WERI-Rb-1 (cell line): ENCODE results near the gene LEMD1.

Experiments used
- DNase-seq: peaks from one replicate; pipeline ENCODE4 v3.0.0-alpha.2; 2020
- H3K27ac ChIP-seq: fragments of 250-450 bp; sonication (Bioruptor Pico); 2 replicates; pipeline ENCODE4 v1.5.1; 2020; ENCODE audit warnings: mild to moderate bottlenecking, moderate library complexity
- H3K27me3 ChIP-seq: fragments of 250-450 bp; sonication (Bioruptor Pico); 2 replicates; pipeline ENCODE4 v1.5.1; 2021; ENCODE audit warnings: mild to moderate bottlenecking, low read depth, moderate library complexity; ENCODE audit not compliant: insufficient read depth, severe bottlenecking
- H3K36me3 ChIP-seq: fragments of 250-450 bp; sonication (Bioruptor Pico); 2 replicates; pipeline ENCODE4 v1.5.1; 2020; ENCODE audit warnings: mild to moderate bottlenecking, moderate library complexity
- H3K4me3 ChIP-seq: 2 replicates; pipeline ENCODE4 v1.5.1; 2011; ENCODE audit warnings: low read depth, mild to moderate bottlenecking, control low read depth, low read length
- H3K9me3 ChIP-seq: fragments of 250-450 bp; sonication (Bioruptor Pico); 2 replicates; pipeline ENCODE4 v1.5.1; 2021; ENCODE audit warnings: mild to moderate bottlenecking, moderate library complexity; ENCODE audit not compliant: severe bottlenecking
- TF ChIP-seq, protein P1 (sequence below): IDR thresholded peaks from 2 replicates; pipeline ENCODE4 v1.5.1; 2011; ENCODE audit warnings: low read depth, mild to moderate bottlenecking, control low read depth, inconsistent platforms, low read length

LEMD1 gene

DNA sequence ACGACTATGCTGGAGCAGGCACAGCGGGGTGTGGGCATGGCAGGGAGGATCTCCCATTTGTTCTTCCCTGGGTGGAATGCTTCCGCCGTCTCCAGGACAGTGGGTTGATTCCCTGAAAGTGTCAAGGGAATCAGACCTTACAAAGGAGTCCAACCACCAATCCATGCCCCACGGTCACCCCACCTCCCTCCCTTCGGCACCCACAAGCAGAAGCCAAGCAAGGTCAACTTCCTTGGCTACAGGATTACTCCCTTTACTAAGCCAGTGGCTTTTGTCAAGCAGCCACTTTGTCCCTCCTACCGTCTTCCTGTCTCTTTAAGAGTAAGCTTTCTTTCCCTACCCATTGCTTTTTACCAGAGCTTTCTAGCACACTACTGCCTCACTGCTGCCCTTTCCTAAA, 84.4 kb downstream of the LEMD1 start:
- TF ChIP-seq, protein P1, sequence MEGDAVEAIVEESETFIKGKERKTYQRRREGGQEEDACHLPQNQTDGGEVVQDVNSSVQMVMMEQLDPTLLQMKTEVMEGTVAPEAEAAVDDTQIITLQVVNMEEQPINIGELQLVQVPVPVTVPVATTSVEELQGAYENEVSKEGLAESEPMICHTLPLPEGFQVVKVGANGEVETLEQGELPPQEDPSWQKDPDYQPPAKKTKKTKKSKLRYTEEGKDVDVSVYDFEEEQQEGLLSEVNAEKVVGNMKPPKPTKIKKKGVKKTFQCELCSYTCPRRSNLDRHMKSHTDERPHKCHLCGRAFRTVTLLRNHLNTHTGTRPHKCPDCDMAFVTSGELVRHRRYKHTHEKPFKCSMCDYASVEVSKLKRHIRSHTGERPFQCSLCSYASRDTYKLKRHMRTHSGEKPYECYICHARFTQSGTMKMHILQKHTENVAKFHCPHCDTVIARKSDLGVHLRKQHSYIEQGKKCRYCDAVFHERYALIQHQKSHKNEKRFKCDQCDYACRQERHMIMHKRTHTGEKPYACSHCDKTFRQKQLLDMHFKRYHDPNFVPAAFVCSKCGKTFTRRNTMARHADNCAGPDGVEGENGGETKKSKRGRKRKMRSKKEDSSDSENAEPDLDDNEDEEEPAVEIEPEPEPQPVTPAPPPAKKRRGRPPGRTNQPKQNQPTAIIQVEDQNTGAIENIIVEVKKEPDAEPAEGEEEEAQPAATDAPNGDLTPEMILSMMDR, result 0 out of 2 replicates have a peak, but pooled peaks have one; percentile 7
- Histone ChIP-seq H3K27me3 (no peaks in the 10 kb centered on the region), H3K4me3 (peak overlapping the region; percentile 15), H3K9me3 (no peaks in the 10 kb centered on the region), H3K36me3 (no peaks in the 10 kb centered on the region), H3K27ac (peak overlapping the region; percentile 94)
- DNase-seq, result peak; percentile 98

DNA sequence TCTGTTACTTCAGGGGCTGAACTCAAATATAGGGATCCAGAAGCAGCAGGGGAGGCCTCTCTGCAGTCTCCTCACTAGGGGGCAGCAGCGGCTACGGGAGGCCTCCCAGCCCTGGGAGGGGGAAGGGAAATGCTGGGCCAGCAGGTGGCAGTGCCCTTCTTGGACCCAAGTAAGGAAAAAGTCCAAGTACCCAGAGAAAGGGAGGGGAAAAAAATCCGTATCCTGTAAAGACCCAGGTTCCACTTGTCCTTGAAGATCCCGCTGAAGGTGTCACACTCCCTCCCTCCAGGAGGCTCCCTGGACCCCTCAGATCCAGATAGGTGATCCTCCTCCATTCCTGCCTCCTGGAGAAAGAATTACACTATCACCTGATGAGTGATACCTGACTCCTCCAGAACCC, 86.2 kb downstream of the LEMD1 start:
- Histone ChIP-seq H3K36me3 (no peaks in the 10 kb centered on the region), H3K27me3 (no peaks in the 10 kb centered on the region), H3K27ac (peak overlapping the region; percentile 94), H3K9me3 (no peaks in the 10 kb centered on the region), H3K4me3 (no peak overlapping the region)
- peak; percentile 99 for DNase-seq
- TF ChIP-seq, protein P1, result peak; percentile 100

DNA sequence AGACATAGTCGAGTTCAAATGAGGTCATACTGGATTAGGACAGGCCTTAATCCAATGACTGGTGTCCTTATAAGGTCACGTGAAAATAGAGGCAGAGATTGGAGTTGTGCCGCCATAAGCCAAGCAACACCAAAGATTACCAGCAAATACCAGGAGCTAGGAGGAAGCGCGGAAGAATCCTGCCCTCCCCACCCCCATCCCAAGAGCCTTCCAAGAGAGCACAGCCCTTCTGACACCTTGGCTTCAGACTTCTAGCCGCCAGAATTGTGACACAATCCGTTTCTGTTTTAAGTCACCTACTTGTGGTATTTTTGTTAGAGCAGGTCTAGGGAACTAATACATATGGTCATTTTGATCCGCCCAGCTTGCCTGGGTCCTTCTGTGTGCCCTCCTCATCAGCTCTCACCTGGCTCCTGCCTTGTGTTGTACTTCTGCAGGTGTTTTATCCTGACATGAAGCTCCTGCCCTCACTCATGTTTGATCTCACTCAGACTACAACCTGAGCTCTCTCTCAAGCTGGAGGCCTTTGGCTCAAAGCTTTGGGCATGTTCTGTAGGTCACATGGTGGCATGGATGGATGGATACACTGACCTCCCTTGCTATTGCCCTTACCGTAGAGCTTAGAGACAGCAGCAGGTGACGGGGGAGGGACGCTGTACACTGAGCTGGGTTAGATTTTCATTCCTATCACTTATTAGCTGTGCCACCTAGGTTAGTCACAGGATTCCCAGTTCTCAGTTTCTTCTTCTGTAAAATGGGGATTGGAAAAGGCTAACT, 89.7 kb downstream of the LEMD1 start:
- TF ChIP-seq, protein P1, result no peak
- peak; percentile 91 for DNase-seq
- no peak overlapping the region for H3K4me3 ChIP-seq

More for the DNA sequence above, 89.7 kb downstream of the LEMD1 start:
- Histone ChIP-seq H3K27me3 (no peaks in the 10 kb centered on the region), H3K27ac (peak overlapping the region; percentile 5), H3K9me3 (no peaks in the 10 kb centered on the region), H3K36me3 (no peaks in the 10 kb centered on the region)
